GM21723 (cell line): ENCODE results near the gene ZNF74.

Experiments
- ATAC-seq: cut with Tn5 transposase; IDR thresholded peaks from one replicate; pipeline ENCODE4 v1.9.1; 2021; ENCODE audit warnings: mild to moderate bottlenecking, moderate library complexity; ENCODE audit not compliant: unreplicated experiment

The ZNF74 gene

DNA sequence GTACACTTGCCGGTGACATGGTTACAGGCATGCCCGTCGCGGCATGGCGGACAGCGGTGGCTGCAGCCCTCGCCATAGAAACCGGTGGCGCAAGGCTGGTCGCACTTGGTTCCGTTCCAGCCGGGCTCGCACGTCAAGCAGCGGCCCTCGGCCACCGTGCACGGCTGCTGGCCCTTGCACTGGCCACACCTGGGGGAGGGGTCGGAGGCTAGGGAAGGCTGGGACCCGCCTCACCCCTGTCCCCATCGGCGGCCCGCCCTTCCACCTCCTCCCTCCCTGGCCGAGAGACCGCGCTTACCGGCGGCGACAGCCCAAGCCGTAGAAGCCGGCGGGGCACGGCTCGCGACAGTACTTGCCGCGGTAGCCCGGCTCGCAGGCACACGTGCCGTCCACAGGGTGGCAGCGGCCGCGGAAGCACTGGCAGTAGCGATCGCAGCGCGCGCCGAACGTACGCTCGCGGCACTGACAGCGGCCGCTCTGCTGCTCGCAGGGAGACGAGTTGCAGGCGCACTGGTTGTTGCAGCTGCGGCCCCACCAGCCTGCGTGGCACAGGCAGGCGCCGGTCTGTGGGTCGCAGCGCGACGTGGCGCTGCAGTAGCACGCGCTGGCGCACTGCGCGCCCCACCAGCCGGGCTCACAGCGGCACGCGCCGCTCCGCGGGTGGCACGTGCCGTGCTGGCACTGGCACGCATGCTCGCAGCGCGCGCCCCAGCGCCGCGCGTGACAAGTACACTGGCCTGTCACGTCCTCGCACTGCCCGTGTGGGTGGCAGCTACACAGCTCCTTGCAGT lies 37.0 kb downstream of the ZNF74 start:
- no peak for ATAC-seq

DNA sequence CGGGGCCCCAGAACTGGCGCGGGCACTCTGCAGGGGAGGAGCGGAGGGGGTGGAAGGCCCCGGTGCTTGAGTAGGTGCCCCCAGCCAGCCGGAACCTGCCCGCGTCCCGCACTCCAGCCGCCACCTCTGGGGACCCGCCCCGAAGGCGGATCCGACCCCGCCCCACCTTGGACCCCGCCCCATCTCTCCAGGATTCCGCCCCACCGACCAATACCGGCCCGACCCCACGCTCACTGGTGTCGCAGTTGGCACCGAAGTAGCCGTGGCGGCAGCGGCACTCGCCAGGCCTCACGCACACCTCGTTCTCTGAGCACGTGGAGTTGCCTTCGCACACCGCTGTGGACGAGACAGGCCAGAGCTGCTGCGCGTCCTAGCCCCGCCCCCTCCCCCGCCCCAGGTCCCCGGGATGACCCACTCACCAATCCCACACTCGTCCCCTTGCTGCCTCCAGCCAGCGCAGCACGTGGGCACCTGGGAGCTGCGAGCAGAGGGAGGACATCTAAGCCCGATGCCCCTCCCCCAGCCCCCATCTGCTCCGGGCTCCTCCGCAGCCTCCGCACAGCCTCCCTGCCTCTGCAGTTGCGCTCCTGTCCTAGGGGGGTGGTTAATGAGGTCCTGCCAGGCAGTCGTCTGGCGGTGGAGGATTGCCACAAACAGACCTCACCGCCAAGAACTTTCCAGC lies 37.7 kb downstream of the ZNF74 start:
- no peak for ATAC-seq

GRCh38 chr22:20432244-20432686 lies 38.3 kb downstream of the ZNF74 start:
- ATAC-seq, result no peak

DNA sequence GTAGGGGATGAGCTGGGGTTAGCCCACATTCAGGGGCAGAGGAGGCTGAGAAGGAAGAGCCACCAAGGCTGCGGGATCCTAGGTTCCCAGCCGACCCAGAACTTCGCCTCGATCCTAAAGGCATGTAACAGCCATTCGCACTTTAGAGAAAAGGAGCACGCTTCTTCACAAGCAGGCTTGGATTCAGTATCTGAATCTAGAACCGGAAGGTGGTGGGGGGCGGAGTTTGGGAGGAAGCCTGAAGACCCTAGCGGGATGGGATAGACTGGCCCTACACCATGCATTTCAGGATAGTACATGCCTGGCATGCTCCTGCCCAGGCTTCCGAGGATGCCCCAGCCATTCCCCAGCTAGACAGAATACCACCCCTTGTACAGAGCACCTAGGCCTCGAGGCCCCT lies 39.2 kb downstream of the ZNF74 start:
- no peak for ATAC-seq

DNA sequence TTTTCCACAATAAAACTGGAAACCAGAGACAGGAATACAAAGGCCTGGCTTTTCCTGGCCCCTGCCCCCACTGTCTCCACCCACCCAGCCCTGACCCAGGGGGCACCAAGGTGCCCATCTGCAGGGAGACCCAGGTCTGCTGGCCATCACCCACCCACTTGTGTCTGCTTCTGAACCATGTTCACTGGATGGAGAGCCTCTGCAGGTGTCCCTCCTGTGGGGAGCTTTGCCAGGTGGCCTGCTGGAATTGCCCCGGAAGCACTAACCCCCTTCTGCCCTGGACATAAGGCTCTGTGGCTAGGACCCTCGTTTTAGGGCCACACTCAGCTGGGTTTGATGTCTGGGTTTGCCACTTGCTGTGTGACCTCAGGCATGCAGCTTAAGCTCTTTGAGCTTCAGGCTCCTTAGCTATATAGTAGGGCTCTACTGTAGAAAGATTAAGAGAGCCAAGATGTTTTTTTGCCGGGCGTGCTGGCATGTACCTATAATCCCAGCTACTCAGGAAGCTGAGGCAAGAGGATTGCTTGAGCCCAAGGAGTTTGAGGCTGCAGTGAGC lies 39.8 kb downstream of the ZNF74 start:
- no peak for ATAC-seq

GRCh38 chr22:20434264-20434751 lies 40.4 kb downstream of the ZNF74 start:
- ATAC-seq, result no peak

- no peak for ATAC-seq
Measured at GRCh38 chr22:20434773-20435172, 40.8 kb downstream of the ZNF74 start.

DNA sequence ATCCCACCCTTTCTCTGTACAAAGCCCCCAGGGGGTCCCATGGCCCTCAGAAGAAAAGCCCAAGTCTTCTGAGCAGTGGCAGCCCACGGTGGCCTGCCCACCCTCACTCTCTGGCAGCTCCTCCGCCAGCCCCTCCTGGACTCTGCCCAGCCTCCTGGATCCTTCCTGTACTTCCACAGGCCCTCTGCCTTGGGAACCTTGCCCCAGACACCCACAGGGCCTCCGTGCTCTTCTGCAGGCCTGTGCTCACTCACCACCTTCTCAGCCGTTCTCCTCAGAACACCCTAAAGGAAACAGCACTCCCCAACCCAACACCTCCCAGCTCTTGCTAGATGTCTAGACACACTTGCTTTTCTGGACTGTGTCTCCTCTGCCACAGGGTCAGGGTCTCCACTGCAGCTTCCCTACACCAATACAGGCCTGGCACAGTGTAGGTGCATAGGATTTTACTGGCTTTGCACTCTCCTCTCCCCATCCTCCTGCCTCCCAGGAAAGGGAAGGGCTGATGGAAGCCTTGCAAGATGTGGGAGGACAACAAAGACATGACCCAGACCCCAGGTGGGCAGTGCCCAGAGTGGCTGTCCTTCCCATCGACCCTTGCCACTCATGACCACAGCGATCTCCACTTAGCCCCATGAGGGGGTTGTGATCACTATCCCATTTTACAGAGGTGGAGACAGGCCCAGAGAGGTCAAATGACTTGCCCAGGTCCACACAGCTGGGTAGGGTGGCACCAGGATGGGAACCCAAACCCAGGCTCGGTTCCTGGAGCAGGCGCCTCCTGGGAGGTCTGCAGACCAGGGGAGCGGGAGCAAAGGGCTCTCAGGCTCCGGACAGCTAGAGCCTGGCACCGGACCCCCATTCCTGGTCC lies 41.7 kb downstream of the ZNF74 start:
- ATAC-seq, result no peak

- no peak for ATAC-seq
Measured at GRCh38 chr22:20436307-20436767, 42.4 kb downstream of the ZNF74 start.

DNA sequence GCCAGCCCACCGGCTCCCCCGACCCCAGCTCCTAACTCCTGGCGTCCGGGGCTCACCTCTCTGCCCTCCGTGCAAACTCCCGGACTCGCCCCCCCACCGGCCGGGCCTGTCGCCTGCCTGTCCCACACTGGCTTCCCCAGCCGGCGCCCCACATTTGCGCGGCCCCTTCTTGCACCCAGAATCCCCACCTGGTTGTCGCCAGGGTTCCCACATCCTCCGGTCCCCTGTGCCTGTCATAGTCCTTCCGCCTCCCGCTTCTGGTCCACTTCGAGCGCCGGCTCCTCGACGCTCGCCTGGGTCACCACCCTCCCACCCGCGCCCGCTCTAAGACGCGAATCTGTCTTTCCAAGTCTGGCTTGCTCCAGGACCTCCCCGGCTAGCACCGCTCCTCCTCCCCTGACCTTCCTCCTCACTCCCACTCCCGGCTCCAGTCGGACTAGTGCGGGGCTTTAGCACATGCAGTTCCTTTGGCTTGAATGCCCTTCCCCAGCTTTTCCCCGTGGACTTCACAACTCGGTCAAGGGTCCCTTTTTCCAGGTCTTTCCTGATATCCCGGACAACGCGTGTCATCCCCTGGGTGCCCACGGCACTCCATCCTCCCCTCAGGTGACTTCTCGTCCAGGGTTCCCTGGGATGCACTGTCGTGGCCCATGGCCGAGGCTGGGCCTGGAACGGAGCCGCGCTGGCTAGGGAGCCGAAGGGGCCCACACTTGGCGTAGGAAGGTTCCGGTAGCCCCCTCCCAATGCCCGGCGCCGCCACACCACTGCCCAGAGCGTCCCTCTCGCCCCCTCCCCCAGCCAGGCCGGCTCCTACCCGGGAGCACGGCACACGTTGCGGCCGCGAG lies 43.0 kb downstream of the ZNF74 start:
- ATAC-seq, result no peak

DNA sequence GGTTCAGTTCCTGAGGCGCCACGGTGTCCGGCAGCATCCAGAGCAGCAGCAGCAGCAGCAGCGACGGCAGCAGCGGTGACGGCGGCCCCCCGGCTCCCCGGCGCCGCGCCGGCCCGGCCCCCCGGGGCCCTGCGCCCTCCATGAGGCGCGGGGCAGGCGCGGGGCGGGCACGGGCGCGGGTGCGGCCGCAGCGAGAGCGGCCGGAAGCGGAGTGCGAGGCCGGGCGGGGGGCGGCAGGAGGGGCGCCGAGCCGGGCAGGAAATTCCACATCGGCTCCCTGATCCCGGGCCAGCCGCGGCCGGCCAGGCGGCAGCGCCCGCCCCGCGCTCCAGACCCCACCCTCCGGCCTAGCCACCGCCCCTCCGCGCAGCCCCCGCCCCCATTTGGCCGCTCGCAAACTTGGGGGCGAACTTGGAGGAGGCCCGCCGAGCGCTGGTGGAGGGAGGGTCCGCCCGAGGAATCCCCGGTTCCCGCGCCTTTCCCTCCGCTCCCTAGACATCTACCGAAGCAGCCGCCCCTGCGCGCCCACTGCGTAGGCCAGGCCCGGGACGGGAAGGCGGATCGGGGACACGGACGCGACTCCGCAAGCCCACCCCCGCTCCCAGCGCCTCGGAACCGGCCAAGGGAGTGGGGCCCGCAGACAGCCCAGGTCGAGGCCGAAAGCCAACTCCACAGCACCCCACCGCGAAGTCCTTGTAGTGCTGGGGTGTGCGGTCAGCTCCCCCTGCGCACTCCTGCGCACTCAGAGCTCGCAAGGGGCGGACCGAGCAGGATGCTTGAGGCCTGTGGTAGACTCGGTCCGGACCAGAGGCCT lies 43.9 kb downstream of the ZNF74 start, which contains the start of gene SCARF2:
Gene SCARF2 (minus strand): TSS at position 213 of the 814 bp plus-strand sequence. CDS start 71 bp downstream, at position 142.
- no peak for ATAC-seq

- ATAC-seq, result no peak
Measured at GRCh38 chr22:20438427-20438677, 44.4 kb downstream of the ZNF74 start.

DNA sequence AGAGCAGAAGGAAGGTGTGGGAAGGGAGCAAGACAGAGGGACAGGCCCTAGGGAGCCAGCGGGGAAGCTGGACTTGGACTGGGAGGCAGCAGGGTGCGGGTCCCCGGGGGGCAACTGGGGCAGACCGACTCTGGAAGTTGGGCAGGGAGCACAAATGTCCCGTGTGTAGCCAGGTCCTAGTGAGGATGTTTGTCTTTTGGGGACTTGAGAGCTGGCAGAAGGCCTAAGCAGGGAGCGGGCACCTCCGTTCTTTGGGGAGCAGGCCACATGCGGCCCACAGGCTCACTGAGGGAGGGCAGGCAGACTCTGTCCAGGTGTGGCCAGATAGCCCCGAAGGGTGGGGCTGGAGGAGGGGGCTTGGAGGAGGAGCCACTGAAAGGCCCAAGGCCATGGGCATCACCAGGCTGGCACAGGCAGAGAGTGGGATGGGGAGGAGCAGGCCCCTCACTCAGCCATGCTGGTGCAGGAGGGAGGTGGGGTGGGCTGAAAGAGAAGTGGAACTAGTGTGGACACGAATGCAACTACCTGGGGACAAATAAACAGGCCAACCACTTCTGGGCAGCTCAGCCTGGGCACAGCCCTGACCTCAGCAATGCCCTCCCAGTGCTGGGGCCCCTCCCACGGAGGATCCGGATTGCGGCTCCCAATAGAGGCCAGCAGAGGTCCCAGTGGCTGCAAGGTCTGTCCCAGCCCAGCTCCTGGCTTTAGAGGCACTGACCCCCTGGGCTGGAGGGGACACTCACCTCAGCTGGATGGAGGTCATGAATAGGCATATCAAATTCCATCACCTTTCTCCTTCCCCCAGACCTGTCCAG lies 44.9 kb downstream of the ZNF74 start:
- ATAC-seq, result no peak

- no peak for ATAC-seq
Measured at GRCh38 chr22:20439556-20439927, 45.6 kb downstream of the ZNF74 start.

DNA sequence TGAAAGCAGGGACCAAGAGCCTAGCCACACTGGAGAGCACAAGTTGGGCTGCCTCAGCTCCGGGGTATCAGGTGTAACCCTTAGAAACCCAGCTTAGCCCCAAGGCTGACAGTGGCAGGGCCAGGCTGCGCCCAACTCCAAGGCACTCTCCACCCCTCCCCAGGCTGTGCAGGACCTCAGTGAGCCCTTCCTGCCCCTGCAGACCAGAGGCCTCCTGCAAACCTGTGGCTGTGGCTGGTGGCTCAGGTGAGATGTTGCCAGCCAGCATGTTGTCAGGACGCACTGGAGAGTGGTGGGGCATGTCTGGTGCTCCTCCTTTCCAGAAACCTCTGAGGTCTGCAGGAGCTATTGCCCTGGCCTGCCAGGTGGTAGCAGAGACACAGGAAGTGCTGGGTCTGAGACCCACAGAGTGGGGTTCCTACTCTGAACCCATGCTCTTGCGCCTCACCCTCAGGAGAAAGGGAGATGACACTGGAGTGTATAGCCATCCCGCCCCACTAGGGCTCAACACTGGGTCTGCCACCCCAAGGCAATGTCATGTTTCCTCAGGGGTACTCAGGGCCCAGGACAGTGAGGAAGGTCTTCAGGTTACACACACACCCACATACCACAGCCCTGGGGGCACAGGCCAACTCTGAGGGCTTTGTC lies 46.1 kb downstream of the ZNF74 start:
- ATAC-seq, result no peak

DNA sequence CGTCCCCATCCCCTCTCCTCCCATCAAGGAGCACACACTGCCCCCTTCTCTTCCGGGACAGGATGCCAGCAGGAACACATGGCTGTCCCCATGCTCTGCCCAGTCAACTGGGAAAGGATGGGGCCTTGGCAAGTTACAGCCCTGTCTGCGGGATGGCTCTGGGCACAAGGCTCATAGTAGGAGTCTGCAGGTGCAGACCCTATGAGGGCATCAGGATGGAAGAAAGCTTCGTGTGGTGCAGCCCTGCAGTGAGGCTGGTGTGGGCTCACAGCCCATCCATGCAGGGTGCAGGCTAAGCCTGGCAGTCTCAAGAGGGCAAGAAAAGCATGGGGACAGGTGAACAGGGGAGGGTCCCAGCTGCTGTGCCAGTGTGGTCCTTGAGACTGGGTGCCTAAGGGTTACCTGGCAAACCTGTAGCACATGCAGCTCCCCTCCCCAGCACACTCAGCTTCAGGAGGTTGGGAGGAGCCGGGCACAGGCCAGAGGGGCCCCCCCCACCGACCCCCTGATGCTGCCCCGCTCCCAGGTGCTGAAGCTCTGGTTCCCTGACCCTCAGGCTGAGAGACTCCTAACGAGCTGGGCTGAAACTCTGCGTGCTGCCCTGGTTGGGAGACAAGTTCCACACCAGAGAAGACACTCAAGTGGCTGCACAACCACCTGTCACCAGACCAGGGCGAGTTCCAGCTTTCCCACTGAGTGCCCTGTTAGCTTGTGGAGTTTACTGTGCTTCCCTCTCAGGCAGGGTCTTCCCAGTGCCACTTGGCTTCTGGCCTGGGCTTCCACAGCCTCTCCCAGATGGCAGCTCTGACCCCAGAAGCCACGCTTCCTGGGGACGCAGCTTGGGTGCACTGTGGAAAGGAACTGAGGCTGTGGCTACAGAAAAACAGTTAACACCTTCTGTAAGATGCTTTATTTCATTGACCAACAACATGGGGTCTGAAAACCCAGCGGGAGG lies 47.0 kb downstream of the ZNF74 start:
- no peak for ATAC-seq
